Pancreas (tissue), 10 donors: ENCODE data around the gene LDHA. TPM values are rescaled to one million over a fixed set of nuclear protein-coding genes. Genes with fewer than 3 reads are reported as not detected.
A peak's percentile ranks its signal among the peaks of the same experiment; 100 is the strongest.
"Not testable (repeated sequence)": the region's sequence is repeated elsewhere in the genome, so short reads cannot be mapped to it uniquely, and the experiment has no call there.

ENCODE experiments used
- ATAC-seq, 4 donors: fragments of 200-7000 bp; cut with Tn5 transposase; one replicate each; pipeline versions ENCODE4 v1.8.0 to v1.9.1; 2020; ENCODE audit warnings: mild to moderate bottlenecking in 4 of 4, moderate library complexity in 4 of 4
- DNase-seq, 6 donors: peaks; one replicate each; pipeline ENCODE4 v3.0.0-alpha.2; 2020
- FAIRE-seq: peaks from 2 replicates; lab custom pipeline; 2012; peaks lifted over from hg19 to GRCh38; lab: Jason Lieb, UNC
- H3K27ac ChIP-seq, 4 donors: fragments of 200-600 bp; sonication (generic); 1 replicate in 3 of 4; 2 replicates in 1 of 4; pipeline versions ENCODE4 v1.5.0 to v1.8.0; 2020
- H3K27me3 ChIP-seq, 4 donors: fragments of 200-600 bp; one replicate each; pipeline ENCODE4 v1.8.0; 2021
- H3K36me3 ChIP-seq, 3 donors: fragments of 200-600 bp; sonication (generic) in 1 of 3; one replicate each; pipeline versions ENCODE4 v1.5.0 to v1.8.0; 2020 to 2021
- H3K4me1 ChIP-seq, 3 donors: fragments of 200-600 bp; one replicate each; pipeline ENCODE4 v1.8.0; 2021
- H3K4me3 ChIP-seq, 4 donors: fragments of 200-600 bp; sonication (generic) in 2 of 4; one replicate each; pipeline versions ENCODE4 v1.5.0 to v1.8.0; 2020 to 2021
- H3K9me3 ChIP-seq, 4 donors: fragments of 200-600 bp; one replicate each; pipeline ENCODE4 v1.8.0; 2021
- CTCF ChIP-seq, 4 donors: fragments of 200-600 bp; sonication (generic) in 3 of 4; IDR thresholded peaks; one replicate each; pipeline versions ENCODE4 v1.5.0 to v1.8.0; 2021; ENCODE audit warnings: antibody characterized with exemption in 4 of 4
- WGBS, 2 donors: extraction: QIAGEN DNeasy Blood & Tissue Kit; methylation state at CpG; one replicate each; pipeline ENCODE4 v1.1.7; 2013; 5-methylcytosine and 5-hydroxymethylcytosine counted together
- intact Hi-C, 3 donors: fragments of 100-400 bp; cut with DNase I; formaldehyde crosslinking; loops; one replicate each; pipeline versions ENCODE4 v1.11.1 to v1.14.2; 2022
- polyA plus RNA-seq, 2 donors: library from polyadenylated mRNA; stranded (reverse); fragments of 200-250 nt; gene quantifications; one replicate each; pipeline ENCODE4 v1.2.3, GENCODE V29; 2013
- total RNA-seq, 6 donors: library from RNA; stranded (reverse); fragmentation: NEBNext Ultra II Directional in 4 of 6; extraction: Animal tissue kit (Norgen Biotek cat#: 25700) in 4 of 6; gene quantifications; one replicate each; pipeline versions ENCODE4 v1.2.1 to v1.2.4, GENCODE V29; 2021 to 2023
- donor health status: healthy with polysubstance abuse.
- donor health status: DM: no; HTN: no; CAD: no; lungs with moderate emphysema.
- donor health status: DM: no; HTN: no; CAD: no.
- donor health status: control.
- donor health status: control.
- donor health status: Bipolar disorder and iron deficiency.
- donor health status: DM: yes; HTN: yes; CAD: no.
- donor health status: DM: no; HTN: no; CAD: no.
- donor health status: DM: no; HTN: no; CAD: no.
- donor health status: DM: yes; HTN: yes; CAD: no.

LDHA gene
- total and polyA plus RNA-seq, 8 donors = 66.2 to 223 (median 99.6) TPM

DNA sequence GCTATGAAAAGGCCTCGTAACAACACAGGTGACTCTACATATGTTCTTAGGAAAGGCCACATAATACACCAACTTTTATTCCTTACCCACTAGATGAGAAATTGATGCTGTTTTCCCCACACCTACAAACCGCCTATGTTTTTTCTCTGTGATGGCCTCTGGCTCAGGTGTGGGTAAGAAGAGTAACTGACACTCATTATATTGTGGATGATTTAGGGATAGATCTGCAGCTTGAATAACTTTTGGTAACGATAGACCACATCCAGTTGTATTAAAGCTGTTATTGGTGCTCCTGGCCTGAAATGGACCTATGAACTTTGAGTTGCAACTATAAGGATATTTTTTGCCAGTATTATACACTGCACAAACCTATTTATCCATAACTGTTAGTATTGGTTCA is 3.6 kb downstream of the LDHA start:
- Histone ChIP-seq H3K9me3 (no peaks in the 10 kb centered on the region), H3K4me1 (peaks cover 0 to 18% (median 0%) of the 10 kb centered on the region in 3 donors), H3K27me3 (no peaks in the 10 kb centered on the region), H3K36me3 (peaks cover 8 to 54% (median 37%) of the 10 kb centered on the region in 3 donors), H3K4me3 (no peak overlapping the region), H3K27ac (no peak overlapping the region)
- intact Hi-C loops = no loop called here
- no peak for ATAC-seq
- WGBS, 2 donors = 97 to 98% methylated on average over 3 of the region's 3 CpGs
- no peak for DNase-seq
- FAIRE-seq = no peak
- TF ChIP-seq CTCF (IDR thresholded peaks at IDR 0.05) = no peak

DNA sequence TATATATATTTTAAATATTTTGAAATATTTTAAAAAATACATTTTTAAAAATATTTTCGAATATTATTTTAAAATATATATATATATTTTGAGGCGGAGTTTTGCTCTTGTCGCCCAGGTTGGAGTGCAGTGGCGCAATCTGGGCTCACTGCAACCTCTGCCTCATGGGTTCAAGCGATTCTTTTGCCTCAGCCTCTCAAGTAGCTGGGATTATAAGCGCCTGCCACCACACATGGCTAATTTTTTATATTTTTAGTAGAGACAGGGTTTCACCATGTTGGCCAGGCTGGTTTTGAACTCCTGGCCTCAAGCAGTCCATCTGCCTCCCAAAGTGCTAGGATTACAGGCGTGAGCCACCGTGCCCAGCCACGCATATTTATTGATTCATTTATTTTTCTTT is 6.7 kb downstream of the LDHA start:
- H3K9me3 ChIP-seq, H3K27me3 ChIP-seq, intact Hi-C loops, H3K4me3 ChIP-seq, FAIRE-seq, H3K4me1 ChIP-seq, ATAC-seq, H3K27ac ChIP-seq, DNase-seq: not testable (repeated sequence)
- H3K36me3 ChIP-seq = peaks cover 9 to 85% (median 50%) of the 10 kb centered on the region in 3 donors
- 91 to 94% methylated on average over 9 of the region's 9 CpGs for WGBS, 2 donors

DNA sequence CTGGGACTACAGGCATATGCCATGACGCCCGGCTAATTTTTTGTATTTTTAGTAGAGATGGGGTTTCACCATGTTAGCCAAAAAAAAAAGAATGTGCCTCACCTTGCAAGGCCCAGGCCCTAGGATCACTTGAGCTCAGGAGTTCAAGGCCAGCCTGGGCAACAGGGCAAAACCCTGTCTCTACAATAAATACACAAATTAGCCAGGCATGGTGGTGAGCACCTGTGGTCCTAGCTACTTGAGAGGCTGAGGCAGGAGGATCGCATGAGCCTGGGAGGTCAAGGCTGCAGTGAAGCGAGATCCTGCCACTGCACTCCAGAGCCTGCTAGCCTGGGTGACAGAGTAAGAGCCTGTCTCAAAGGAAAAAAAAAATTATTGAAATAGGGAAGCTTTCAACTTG is 9.7 kb downstream of the LDHA start:
- no peaks in the 10 kb centered on the region for H3K4me1 ChIP-seq
- no peak for FAIRE-seq
- intact Hi-C loops = no loop called here
- no peak overlapping the region for H3K4me3 ChIP-seq
- no peaks in the 10 kb centered on the region for H3K9me3 ChIP-seq
- 94 to 97% methylated on average over 4 of the region's 4 CpGs for WGBS, 2 donors
- H3K36me3 ChIP-seq = peaks cover 12 to 68% (median 42%) of the 10 kb centered on the region in 3 donors
- no peak for DNase-seq
- TF ChIP-seq CTCF (IDR thresholded peaks at IDR 0.05) = no peak
- no peak overlapping the region for H3K27ac ChIP-seq
- ATAC-seq = no peak
- H3K27me3 ChIP-seq = no peaks in the 10 kb centered on the region

DNA sequence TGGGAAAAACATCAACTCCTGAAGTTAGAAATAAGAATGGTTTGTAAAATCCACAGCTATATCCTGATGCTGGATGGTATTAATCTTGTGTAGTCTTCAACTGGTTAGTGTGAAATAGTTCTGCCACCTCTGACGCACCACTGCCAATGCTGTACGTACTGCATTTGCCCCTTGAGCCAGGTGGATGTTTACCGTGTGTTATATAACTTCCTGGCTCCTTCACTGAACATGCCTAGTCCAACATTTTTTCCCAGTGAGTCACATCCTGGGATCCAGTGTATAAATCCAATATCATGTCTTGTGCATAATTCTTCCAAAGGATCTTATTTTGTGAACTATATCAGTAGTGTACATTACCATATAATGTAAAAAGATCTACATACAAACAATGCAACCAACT is 13.0 kb downstream of the LDHA start:
- H3K9me3 ChIP-seq, H3K27me3 ChIP-seq, H3K4me1 ChIP-seq, intact Hi-C loops, H3K4me3 ChIP-seq: not testable (repeated sequence)
- DNase-seq (peak in 4 of 6 donors; percentile 48 to 74 (median 63)), ATAC-seq (peak; percentile 43 to 90 (median 80)), FAIRE-seq (peak; percentile 13)
- Histone ChIP-seq H3K27ac (peak overlapping the region in 1 of 4 donors; percentile 50), H3K36me3 (peaks cover 4 to 38% (median 23%) of the 10 kb centered on the region in 3 donors)
- 8 to 18% methylated on average over 3 of the region's 3 CpGs for WGBS, 2 donors

- no peaks in the 10 kb centered on the region for H3K4me1 ChIP-seq
- no peak overlapping the region for H3K4me3 ChIP-seq
- FAIRE-seq (no peak), DNase-seq (no peak), ATAC-seq (no peak)
- no peaks in the 10 kb centered on the region for H3K9me3 ChIP-seq
- H3K36me3 ChIP-seq = peaks cover 4 to 26% (median 10%) of the 10 kb centered on the region in 3 donors
- intact Hi-C loops = no loop called here
- 91 to 96% methylated on average over 9 of the region's 9 CpGs for WGBS, 2 donors
- no peak for TF ChIP-seq CTCF (IDR thresholded peaks at IDR 0.05)
- H3K27ac ChIP-seq = no peak overlapping the region
- H3K27me3 ChIP-seq = no peaks in the 10 kb centered on the region
These were observed 14.4 kb downstream of the LDHA start for GRCh38 chr11:18408558-18409291.

- no peaks in the 10 kb centered on the region for H3K9me3 ChIP-seq
- H3K4me3 ChIP-seq = no peak overlapping the region
- intact Hi-C loops = no loop called here
- no peak for TF ChIP-seq CTCF (IDR thresholded peaks at IDR 0.05)
- DNase-seq (no peak), FAIRE-seq (no peak), ATAC-seq (no peak)
- H3K27ac ChIP-seq = no peak overlapping the region
- H3K4me1 ChIP-seq = no peaks in the 10 kb centered on the region
- 54 to 65% methylated on average over 3 of the region's 3 CpGs for WGBS, 2 donors
- H3K36me3 ChIP-seq = no peaks in the 10 kb centered on the region
- no peaks in the 10 kb centered on the region for H3K27me3 ChIP-seq
These were observed 22.1 kb downstream of the LDHA start for GRCh38 chr11:18416459-18416858.
